ENCODE data around the gene USP36.

USP36 gene

DNA sequence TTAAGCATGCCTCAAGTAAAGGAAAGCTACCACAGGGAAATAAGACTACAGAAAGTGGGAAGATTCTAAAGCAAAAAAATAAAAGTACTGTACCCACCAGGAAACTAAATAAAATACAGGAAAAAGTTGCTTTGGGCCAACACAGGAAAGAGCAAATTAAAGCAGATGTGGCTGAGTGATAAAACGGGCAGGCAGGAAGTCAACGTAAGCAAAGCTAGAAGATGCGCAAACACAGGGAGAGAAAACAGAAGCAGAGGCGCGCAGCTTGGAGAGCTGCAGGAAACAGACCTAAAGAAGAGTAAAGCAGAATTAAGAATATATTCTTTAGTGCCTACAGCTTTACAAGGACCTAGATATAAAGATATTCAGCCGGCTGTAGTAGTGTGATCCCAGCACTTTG lies 21.7 kb downstream of the USP36 start:
- Histone ChIP-seq H3K4me1 (ENCODE audit: insufficient read depth, low read length, poor library complexity, severe bottlenecking) (peaks cover 46% of the 10 kb centered on the region), H3K79me2 (ENCODE audit: insufficient read depth, low read length) (peaks cover 25% of the 10 kb centered on the region), H3K36me3 (ENCODE audit: insufficient read depth, low read length) (peaks cover 72% of the 10 kb centered on the region), H3K4me2 (ENCODE audit: low read depth, low read length, poor library complexity, severe bottlenecking) (peak overlapping the region; percentile 76), H3K9ac (ENCODE audit: low read depth, low read length, poor library complexity, severe bottlenecking) (peak overlapping the region; percentile 64), H3K4me3 (ENCODE audit: low read length, poor library complexity, severe bottlenecking) (peak overlapping the region; percentile 49), H3K9me3 (ENCODE audit: insufficient read depth, low read depth, low read length) (no peaks in the 10 kb centered on the region), H2AFZ (ENCODE audit: low read length) (no peak overlapping the region), H3K27me3 (ENCODE audit: insufficient read depth, low read length, poor library complexity, severe bottlenecking) (no peaks in the 10 kb centered on the region), H4K20me1 (ENCODE audit: insufficient read depth, low read length, poor library complexity, severe bottlenecking) (peaks cover 2% of the 10 kb centered on the region), H3F3A (ENCODE audit: low read depth) (peaks cover 31% of the 10 kb centered on the region), H3K9me2 (replicated peaks; ENCODE audit: low read depth, low read length) (no peaks in the 10 kb centered on the region)
- TF ChIP-seq, protein P1, sequence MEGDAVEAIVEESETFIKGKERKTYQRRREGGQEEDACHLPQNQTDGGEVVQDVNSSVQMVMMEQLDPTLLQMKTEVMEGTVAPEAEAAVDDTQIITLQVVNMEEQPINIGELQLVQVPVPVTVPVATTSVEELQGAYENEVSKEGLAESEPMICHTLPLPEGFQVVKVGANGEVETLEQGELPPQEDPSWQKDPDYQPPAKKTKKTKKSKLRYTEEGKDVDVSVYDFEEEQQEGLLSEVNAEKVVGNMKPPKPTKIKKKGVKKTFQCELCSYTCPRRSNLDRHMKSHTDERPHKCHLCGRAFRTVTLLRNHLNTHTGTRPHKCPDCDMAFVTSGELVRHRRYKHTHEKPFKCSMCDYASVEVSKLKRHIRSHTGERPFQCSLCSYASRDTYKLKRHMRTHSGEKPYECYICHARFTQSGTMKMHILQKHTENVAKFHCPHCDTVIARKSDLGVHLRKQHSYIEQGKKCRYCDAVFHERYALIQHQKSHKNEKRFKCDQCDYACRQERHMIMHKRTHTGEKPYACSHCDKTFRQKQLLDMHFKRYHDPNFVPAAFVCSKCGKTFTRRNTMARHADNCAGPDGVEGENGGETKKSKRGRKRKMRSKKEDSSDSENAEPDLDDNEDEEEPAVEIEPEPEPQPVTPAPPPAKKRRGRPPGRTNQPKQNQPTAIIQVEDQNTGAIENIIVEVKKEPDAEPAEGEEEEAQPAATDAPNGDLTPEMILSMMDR (conservative IDR thresholded peaks at IDR 0.05; ENCODE audit: low read length), result no peak
- TF ChIP-seq EZH2phosphoT487 (IDR thresholded peaks at IDR 0.05; ENCODE audit: borderline replicate concordance), result no peak

GRCh38 chr17:78818152-78818846 lies 22.3 kb downstream of the USP36 start:
- H3K4me3 ChIP-seq (ENCODE audit: low read length, poor library complexity, severe bottlenecking), result peak overlapping the region; percentile 49
- no peak overlapping the region for H2AFZ ChIP-seq (ENCODE audit: low read length)
- TF ChIP-seq EZH2phosphoT487 (IDR thresholded peaks at IDR 0.05; ENCODE audit: borderline replicate concordance), result no peak
- TF ChIP-seq, protein P1 (conservative IDR thresholded peaks at IDR 0.05; ENCODE audit: low read length), result no peak
- peaks cover 72% of the 10 kb centered on the region for H3K36me3 ChIP-seq (ENCODE audit: insufficient read depth, low read length)
- H3K4me1 ChIP-seq (ENCODE audit: insufficient read depth, low read length, poor library complexity, severe bottlenecking), result peaks cover 46% of the 10 kb centered on the region
- no peaks in the 10 kb centered on the region for H3K27me3 ChIP-seq (ENCODE audit: insufficient read depth, low read length, poor library complexity, severe bottlenecking)
- no peaks in the 10 kb centered on the region for H3K9me3 ChIP-seq (ENCODE audit: insufficient read depth, low read depth, low read length)
- H3F3A ChIP-seq (ENCODE audit: low read depth), result peaks cover 31% of the 10 kb centered on the region
- peaks cover 2% of the 10 kb centered on the region for H4K20me1 ChIP-seq (ENCODE audit: insufficient read depth, low read length, poor library complexity, severe bottlenecking)
- peak overlapping the region; percentile 76 for H3K4me2 ChIP-seq (ENCODE audit: low read depth, low read length, poor library complexity, severe bottlenecking)
- no peaks in the 10 kb centered on the region for H3K9me2 ChIP-seq (replicated peaks; ENCODE audit: low read depth, low read length)
- H3K9ac ChIP-seq (ENCODE audit: low read depth, low read length, poor library complexity, severe bottlenecking), result peak overlapping the region; percentile 58
- peaks cover 19% of the 10 kb centered on the region for H3K79me2 ChIP-seq (ENCODE audit: insufficient read depth, low read length)

DNA sequence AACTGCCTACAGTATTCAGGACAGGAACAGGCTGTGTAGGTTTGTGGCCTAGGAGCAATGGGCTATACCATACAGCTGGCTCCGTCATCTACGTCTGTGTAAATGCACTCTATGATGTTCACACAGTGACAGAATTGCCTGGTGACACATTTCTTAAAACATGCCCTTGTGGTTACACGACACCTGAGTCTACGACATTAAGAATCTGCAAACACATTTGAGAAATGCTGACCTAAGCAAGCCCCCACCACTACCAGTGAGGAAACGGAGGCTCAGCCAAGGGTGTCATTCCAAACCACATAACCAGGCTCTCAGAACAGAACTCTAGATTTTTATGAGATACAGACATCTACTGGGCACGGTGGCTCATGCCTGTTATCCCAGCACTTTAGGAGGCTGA lies 23.5 kb downstream of the USP36 start:
- Histone ChIP-seq H2AFZ (ENCODE audit: low read length) (no peak overlapping the region), H4K20me1 (ENCODE audit: insufficient read depth, low read length, poor library complexity, severe bottlenecking) (peaks cover 2% of the 10 kb centered on the region), H3K4me2 (ENCODE audit: low read depth, low read length, poor library complexity, severe bottlenecking) (peak overlapping the region; percentile 76), H3K27me3 (ENCODE audit: insufficient read depth, low read length, poor library complexity, severe bottlenecking) (no peaks in the 10 kb centered on the region), H3K9me2 (replicated peaks; ENCODE audit: low read depth, low read length) (no peaks in the 10 kb centered on the region), H3K79me2 (ENCODE audit: insufficient read depth, low read length) (peaks cover 14% of the 10 kb centered on the region), H3K4me3 (ENCODE audit: low read length, poor library complexity, severe bottlenecking) (peak overlapping the region; percentile 30), H3F3A (ENCODE audit: low read depth) (peaks cover 31% of the 10 kb centered on the region), H3K36me3 (ENCODE audit: insufficient read depth, low read length) (peaks cover 72% of the 10 kb centered on the region), H3K4me1 (ENCODE audit: insufficient read depth, low read length, poor library complexity, severe bottlenecking) (peaks cover 46% of the 10 kb centered on the region), H3K9ac (ENCODE audit: low read depth, low read length, poor library complexity, severe bottlenecking) (peak overlapping the region; percentile 58), H3K9me3 (ENCODE audit: insufficient read depth, low read depth, low read length) (no peaks in the 10 kb centered on the region)
- TF ChIP-seq EZH2phosphoT487 (IDR thresholded peaks at IDR 0.05; ENCODE audit: borderline replicate concordance), result no peak
- TF ChIP-seq, protein P1 (conservative IDR thresholded peaks at IDR 0.05; ENCODE audit: low read length), result no peak

Data from Loucy (cell line).